ENCODE measurements around the gene TUBB1.

Gene TUBB1

DNA sequence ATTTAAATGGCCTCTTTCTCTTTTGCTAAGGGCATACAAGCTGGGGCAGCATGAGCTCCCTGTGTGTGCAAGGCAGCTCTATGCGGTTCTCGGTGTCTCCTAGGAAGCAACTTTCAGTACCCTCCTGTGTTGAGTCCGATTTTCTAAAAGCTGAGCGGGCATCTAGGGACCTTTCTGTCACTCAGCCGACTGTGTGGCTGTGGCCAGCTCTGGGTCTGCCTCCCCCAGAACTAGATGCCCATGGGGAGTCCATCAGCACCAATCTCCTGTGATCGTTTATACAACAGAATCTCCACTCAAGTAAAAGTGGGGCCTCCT is 30.7 kb upstream of the TUBB1 start:
- FAIRE-seq (no peak), DNase-seq (ENCODE audit: insufficient read length, low spot score) (no peak)

DNA sequence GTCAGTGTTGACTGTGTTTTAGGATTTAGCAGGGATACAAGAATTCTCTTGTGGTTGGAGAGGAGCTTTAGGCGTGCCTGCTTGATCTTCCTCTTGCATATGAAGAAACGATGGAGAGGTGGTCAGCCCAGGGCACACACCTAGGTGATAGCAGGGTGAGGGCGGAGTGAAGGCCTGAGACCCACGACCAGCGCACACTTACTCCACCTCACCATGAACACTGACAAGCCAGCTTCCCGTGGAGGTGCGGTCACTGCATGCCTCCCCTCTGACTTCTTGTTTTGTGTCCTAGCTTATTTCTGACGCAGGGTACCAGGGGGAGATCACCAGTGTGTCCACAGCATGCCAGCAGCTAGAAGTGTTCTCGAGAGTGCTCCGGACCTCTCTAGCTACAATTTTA is 30.0 kb upstream of the TUBB1 start:
- FAIRE-seq = peak; percentile 72
- DNase-seq (ENCODE audit: insufficient read length, low spot score) = no peak

- no peak for DNase-seq (ENCODE audit: insufficient read length, low spot score)
- no peak for FAIRE-seq
Observed at GRCh38 chr20:58990651-58991445, 28.4 kb upstream of the TUBB1 start.

- DNase-seq (ENCODE audit: insufficient read length, low spot score) (no peak), FAIRE-seq (no peak)
Observed at GRCh38 chr20:58991715-58992114, 27.5 kb upstream of the TUBB1 start.

DNA sequence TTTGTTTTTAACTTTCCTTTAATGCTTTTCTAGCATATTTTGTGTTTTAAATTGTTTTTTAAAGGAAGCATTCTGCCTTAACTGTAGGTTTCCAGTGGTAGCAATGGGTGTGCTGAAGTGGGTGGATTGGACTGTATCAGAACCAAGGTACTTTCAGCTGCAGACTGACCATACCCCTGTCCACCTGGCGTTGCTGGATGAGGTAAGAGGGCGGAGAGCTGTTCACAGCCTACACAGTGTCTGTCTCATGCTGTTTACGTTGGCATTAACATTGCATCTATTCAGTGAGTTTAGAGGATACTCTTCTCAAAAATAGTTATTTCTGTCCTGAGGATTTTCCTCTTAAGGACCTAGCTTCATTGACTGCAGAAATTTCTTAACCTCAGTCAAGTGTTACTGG is 26.3 kb upstream of the TUBB1 start:
- DNase-seq (ENCODE audit: insufficient read length, low spot score) (no peak), FAIRE-seq (no peak)

DNA sequence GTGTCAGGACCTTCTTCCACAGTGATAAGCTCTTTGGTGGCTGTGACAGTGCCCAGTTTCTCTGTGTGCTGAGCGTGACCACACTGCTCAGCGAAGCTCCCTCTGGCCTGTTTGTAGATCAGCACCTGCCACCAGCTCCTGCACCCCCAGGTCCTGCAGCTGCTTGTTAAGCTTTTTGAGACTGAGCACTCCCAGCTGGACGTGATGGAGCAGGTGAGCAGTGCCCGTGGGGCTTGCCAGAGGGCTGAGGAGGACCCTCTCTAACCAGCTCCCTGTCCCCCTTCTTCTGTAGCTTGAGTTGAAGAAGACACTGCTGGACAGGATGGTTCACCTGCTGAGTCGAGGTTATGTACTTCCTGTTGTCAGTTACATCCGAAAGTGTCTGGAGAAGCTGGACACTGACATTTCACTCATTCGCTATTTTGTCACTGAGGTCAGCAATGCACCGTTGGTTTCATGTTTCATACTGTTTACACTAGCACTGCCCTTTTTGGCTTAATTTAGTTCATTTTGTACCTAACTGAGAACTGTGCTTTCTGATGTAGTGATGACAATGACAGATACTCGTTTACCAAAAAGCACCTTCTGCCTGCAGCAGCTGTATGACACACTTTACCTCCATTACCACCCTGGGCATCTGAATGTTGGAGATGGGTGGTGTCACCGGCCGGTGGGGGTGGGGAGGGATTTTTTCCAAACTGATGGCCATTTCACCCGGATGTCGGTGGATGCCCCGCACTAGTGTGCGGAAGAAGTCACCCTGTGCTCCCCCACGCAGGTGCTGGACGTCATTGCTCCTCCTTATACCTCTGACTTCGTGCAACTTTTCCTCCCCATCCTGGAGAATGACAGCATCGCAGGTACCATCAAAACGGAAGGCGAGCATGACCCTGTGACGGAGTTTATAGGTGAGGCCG is 25.6 kb upstream of the TUBB1 start:
- DNase-seq (ENCODE audit: insufficient read length, low spot score) (no peak), FAIRE-seq (peak; percentile 94)

- FAIRE-seq = no peak
- DNase-seq (ENCODE audit: insufficient read length, low spot score) = no peak
Observed at GRCh38 chr20:58994390-58995159, 24.7 kb upstream of the TUBB1 start.

GRCh38 chr20:58995461-58996225 is 23.6 kb upstream of the TUBB1 start:
- FAIRE-seq = peak; percentile 28
- no peak for DNase-seq (ENCODE audit: insufficient read length, low spot score)

DNA sequence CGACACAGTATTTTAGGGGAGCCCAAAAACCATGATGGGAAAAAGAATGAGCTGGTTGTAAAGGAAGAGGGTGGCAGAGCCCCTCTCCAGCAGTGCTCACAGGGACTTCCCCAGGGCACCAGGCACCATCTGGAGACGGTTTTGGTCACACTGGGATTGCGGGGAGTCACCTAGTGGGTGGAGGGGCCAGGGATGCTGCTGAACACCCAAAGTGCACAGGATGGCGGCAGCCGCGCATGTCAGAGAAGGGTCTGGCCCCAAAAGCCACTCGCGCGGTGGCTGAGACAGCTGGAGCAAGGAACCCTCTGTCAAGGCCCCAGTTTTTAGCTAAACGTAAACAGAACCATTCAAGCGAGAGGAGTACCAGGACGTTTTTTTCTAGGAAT is 23.0 kb upstream of the TUBB1 start:
- no peak for FAIRE-seq
- no peak for DNase-seq (ENCODE audit: insufficient read length, low spot score)

DNA sequence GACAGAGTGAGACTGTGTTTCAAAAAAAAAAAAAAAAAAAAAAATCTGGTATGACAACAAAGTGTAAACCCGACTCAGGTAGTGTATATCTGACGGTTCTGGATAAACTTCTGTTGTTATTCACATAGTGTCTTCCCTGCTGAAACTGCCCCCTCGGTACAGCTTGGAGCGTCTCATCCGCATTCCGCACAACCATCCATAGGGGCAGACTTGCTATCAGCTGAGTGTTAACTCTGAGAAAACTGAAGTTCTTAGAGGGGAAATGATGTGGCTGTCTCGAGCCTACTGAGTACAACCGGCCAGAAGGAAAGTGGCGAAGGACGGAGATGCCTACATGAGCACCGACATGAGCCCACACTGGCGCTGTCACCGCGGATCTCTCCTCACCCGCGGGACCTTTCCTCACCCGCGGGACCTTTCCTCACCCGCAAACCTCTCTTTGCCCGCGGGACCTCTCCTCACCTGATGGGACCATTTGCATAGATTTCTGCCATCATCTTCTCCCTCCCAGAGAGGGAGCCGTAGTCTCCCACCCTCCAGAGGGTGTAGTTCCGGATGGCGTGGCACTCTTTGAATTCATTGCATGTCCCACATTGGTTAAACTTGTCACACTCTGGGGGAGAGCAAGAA is 22.0 kb upstream of the TUBB1 start:
- DNase-seq (ENCODE audit: insufficient read length, low spot score) (no peak), FAIRE-seq (no peak)

DNA sequence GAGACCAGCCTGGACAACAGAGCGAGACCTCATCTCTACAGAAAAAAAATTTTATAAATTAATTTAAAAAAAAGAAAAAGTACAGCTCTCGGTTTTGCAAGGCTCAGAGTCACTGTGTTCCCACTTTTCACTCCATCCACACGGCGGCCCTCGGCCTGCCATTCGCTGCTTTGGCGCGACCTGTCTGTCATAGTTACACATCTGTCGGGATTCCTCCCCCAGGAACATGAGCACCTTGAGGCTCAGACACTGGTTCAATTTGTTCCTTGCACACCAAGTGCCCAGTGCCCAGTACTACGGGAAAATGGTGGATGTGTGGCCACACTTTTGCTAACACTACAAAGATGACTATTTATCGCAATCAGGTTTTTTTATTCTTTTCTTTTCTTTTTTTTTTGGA is 20.6 kb upstream of the TUBB1 start:
- DNase-seq (ENCODE audit: insufficient read length, low spot score) (no peak), FAIRE-seq (peak; percentile 62)

DNA sequence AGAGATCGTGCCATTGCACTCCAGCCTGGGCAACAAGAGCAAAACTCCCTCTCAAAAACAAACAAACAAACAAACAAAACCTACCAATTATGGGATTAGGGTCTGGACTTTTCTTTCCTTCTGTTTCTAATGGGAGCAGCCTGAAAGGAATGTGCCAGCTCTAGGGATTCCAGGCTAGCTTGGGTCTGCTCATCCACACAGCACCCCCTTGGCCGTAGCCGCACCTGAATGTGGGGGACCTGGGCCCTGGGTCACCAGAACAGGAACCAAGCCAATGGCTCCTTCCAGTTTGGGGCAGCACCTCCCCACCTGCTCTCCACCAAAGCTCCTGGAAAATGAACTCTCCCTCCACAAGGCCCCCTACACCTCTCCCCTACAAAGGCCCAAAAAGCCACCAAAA is 18.9 kb upstream of the TUBB1 start:
- DNase-seq (ENCODE audit: insufficient read length, low spot score) = no peak
- FAIRE-seq = no peak

- FAIRE-seq (no peak), DNase-seq (ENCODE audit: insufficient read length, low spot score) (no peak)
Observed at GRCh38 chr20:59001068-59001448, 18.2 kb upstream of the TUBB1 start.

DNA sequence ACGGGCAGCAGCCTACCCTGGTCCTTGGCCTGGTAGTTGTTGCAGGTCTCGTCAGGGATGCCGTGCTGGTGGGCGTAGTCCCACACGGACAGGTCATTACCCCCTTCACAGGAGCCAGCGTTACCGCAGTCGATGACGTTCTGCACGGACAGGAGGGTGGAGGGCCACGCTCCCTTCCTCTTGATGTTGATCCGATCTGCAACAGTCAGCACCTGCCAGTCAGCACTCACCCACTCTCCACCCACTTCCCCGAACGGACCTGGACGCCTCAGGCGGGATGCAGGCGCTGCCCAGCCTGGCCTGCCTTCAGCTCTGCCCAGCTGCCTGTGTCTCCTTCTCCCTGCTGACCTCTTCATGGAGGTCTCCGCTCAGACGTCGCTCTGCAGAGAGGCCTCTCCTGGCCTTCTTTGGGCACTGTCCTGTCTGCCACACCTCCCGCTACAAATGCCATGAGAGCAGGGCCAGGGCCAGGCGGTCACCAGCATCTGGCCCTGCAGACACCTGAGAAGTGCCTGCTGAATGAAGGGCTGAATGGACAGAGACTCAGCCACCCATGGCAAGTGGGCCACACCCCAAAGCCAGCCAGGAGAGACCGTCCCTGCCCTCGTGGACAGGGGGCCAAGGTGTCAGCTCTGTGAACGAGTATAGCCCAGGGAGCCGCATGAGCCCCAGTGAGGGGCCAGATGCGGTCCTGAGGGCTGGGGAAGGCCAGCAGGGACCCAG is 17.6 kb upstream of the TUBB1 start:
- DNase-seq (ENCODE audit: insufficient read length, low spot score) (no peak), FAIRE-seq (peak; percentile 23)

DNA sequence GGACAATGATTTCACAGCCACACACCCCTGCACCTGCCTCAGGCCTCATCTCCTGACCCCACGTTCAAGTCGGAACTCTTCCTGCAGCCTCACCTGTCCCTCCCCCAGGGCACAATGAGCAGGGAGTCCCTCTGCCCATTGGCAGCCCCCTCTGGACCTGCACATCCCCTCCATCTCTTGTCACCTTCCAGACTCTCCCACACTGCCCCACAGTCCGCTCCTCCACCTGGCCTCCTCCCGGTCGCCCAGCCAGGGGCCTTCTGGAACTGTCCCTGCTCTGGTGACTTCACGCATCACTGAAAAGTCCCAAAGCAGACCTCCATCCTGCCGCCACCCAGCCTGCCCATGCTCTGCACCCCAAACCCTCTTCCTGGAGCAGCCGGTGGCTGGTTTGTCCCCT is 16.8 kb upstream of the TUBB1 start:
- FAIRE-seq (peak; percentile 83), DNase-seq (ENCODE audit: insufficient read length, low spot score) (no peak)

- DNase-seq (ENCODE audit: insufficient read length, low spot score) (no peak), FAIRE-seq (peak; percentile 58)
Observed at GRCh38 chr20:59002874-59003399, 16.3 kb upstream of the TUBB1 start.

GRCh38 chr20:59003836-59004492 is 15.3 kb upstream of the TUBB1 start:
- FAIRE-seq (peak; percentile 46), DNase-seq (ENCODE audit: insufficient read length, low spot score) (no peak)

DNA sequence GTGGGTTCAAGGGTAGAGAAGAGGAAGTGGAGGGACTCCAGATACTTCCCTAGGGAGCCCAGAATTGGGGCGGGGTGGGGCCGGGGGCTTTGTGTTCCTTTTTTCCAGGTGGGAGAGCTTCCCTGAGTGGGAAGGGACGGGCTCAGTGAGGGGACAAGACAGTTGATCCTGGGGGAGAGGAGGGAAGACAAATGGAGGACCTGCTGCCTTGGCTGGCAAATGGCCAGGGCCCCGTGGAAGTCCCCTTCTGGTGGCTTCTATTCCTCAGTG is 14.8 kb upstream of the TUBB1 start:
- FAIRE-seq (no peak), DNase-seq (ENCODE audit: insufficient read length, low spot score) (no peak)

Data from HTR-8/SVneo (cell line).